Epithelial cell of prostate (primary cell): ENCODE data around the gene NKTR.
"Not testable (repeated sequence)": the region's sequence is repeated elsewhere in the genome, so short reads cannot be mapped to it uniquely, and the experiment has no call there.

Source experiments
- DNase-seq: peaks from one replicate; pipeline ENCODE4 v3.0.0-alpha.2; 2011; ENCODE audit warnings: low read depth, low spot score
- H3K27ac ChIP-seq: fragments of 450-650 bp; 2 replicates; pipeline ENCODE4 v1.5.1; 2017; ENCODE audit warnings: mild to moderate bottlenecking

NKTR gene

GRCh38 chr3:42593635-42594034 is 6.9 kb upstream of the NKTR start:
- no peak overlapping the region for H3K27ac ChIP-seq
- no peak for DNase-seq

DNA sequence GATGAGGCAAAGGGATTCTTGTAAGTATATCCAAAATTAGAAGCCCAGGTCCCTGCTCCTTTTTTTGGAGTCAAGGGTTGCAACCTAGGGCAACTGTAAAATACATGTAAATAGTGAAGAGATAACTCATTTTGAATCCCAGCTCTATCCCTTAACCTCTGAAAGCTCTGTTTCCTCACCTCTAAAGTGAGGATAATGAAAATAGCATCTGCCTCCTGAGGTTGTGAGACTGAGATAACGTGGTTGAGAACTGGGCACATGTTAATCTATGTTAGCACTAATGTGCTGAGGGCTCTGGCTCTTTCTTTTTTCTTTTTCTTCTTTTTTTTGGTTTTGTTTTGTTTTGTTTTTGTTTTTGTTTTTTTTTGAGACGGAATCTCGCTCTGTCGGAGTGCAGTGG is 4.8 kb upstream of the NKTR start:
- no peak for DNase-seq

GRCh38 chr3:42597098-42597497 is 3.4 kb upstream of the NKTR start:
- DNase-seq, H3K27ac ChIP-seq: not testable (repeated sequence)

More for the DNA sequence above, 4.8 kb upstream of the NKTR start:
- no peak overlapping the region for H3K27ac ChIP-seq

- no peak for DNase-seq
- peak overlapping the region; percentile 90 for H3K27ac ChIP-seq
These were observed 631 bp downstream of the NKTR start for GRCh38 chr3:42600958-42601675.

GRCh38 chr3:42601896-42602581 is 1.6 kb downstream of the NKTR start:
- no peak for DNase-seq
- peak overlapping the region; percentile 90 for H3K27ac ChIP-seq

GRCh38 chr3:42602961-42603360 is 2.5 kb downstream of the NKTR start:
- DNase-seq = no peak
- H3K27ac ChIP-seq = peak overlapping the region; percentile 90

DNA sequence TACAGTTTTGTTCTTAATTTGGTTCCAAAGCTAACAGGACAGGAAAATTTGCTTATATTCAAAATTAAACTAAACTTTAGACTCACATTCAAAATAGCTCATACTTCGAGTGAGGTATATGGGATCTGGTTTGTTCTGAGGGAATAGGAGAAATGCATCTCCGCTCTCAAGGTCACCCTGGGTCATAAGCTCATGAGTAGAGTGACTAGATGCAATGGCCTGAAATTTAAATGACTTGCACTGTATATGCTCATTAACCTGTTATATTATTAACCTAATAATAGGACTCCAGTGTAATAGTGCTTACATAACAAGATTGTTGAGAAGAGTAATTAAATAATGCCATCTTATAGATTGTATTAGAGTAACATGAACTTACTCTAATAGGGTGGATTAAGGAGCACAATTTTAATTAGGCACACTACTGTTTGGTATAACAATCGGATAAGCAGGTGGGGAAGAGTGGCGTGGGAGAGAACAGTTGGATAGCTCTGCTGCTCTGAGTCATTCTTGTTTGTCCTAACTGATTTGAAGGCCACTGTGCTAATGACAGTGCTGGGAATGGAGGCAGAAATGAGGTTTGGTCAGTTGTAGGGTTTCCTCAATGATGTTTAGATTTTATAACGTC is 5.2 kb downstream of the NKTR start:
- no peak for DNase-seq
- no peak overlapping the region for H3K27ac ChIP-seq

GRCh38 chr3:42608581-42608980 is 8.1 kb downstream of the NKTR start:
- DNase-seq = no peak
- H3K27ac ChIP-seq = no peak overlapping the region

DNA sequence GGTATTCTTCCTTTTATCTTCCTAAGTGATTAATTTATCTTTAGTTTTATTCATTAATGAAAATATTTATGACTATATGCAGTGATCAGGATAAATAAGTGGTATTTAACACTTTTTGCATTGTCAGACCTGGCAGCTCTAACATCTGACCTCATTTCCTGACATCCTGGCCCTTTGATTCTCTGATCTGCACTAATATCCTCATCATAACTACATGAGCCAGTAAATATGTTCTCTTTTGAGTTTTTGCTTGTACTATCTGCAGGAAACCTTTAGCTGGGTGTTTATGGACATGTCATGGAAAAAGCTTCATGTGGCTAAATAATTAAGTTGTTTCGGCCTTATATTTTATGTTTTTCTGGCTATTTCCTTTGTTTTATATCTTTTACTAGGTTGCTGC is 10.5 kb downstream of the NKTR start:
- no peak overlapping the region for H3K27ac ChIP-seq

GRCh38 chr3:42612217-42612616 is 11.7 kb downstream of the NKTR start:
- DNase-seq = no peak

More for the DNA sequence above, 10.5 kb downstream of the NKTR start:
- no peak for DNase-seq

GRCh38 chr3:42612928-42613327 is 12.4 kb downstream of the NKTR start:
- DNase-seq = no peak
- H3K27ac ChIP-seq = no peak overlapping the region

More at GRCh38 chr3:42612217-42612616, 11.7 kb downstream of the NKTR start:
- no peak overlapping the region for H3K27ac ChIP-seq

- no peak overlapping the region for H3K27ac ChIP-seq
- DNase-seq = no peak
These were observed 13.0 kb downstream of the NKTR start for GRCh38 chr3:42613462-42613861.

DNA sequence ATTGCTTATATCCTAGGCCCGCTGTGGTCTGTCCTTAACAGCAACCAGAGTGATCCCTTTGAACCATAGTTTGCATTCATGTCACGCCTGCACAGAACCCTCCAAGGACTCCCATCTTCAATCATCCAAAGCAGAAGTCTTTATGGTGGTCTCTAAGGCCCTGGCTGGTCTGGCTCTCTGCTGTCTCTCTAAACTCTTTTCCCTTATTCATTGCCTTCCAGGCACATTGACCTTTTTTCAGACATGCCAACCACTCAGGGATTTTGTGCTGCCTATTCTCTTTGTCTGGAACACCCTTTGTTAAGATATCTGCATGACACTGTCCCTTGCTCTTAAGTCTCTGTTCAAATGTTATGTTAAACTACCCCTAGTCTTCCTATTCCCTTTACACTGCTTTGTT is 31.1 kb downstream of the NKTR start:
- no peak for DNase-seq
- H3K27ac ChIP-seq = no peak overlapping the region

GRCh38 chr3:42632146-42632545 is 31.7 kb downstream of the NKTR start:
- H3K27ac ChIP-seq = no peak overlapping the region
- no peak for DNase-seq

DNA sequence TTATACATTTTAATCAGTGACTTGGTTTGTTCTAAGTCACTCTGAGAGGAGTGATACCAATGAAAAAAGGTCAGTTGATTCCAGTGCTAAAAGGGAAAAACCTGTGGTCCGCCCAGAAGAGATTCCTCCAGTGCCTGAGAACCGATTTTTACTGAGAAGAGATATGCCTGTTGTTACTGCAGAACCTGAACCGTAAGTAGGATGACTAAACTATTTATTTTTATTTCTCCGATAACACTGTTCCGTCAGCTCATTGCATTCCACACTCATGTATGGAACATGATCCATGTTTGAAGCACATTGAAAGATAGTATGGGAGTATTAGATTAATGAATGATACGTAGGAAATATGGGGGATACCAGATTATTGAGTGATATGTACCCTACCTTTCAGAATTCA is 33.1 kb downstream of the NKTR start:
- DNase-seq = no peak
- H3K27ac ChIP-seq = no peak overlapping the region

- no peak overlapping the region for H3K27ac ChIP-seq
- no peak for DNase-seq
These were observed 34.6 kb downstream of the NKTR start for GRCh38 chr3:42635111-42635510.

DNA sequence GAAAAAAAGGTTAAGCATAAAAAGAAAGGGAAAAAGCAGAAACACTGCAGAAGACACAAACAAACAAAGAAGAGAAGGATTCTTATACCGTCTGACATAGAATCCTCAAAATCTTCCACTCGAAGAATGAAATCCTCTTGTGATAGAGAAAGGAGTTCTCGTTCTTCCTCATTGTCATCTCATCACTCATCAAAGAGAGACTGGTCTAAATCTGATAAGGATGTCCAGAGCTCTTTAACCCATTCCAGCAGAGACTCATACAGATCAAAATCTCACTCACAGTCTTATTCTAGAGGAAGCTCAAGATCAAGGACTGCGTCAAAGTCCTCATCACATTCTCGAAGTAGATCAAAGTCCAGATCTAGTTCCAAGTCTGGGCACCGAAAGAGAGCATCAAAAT is 36.5 kb downstream of the NKTR start:
- H3K27ac ChIP-seq = no peak overlapping the region
- DNase-seq = no peak

DNA sequence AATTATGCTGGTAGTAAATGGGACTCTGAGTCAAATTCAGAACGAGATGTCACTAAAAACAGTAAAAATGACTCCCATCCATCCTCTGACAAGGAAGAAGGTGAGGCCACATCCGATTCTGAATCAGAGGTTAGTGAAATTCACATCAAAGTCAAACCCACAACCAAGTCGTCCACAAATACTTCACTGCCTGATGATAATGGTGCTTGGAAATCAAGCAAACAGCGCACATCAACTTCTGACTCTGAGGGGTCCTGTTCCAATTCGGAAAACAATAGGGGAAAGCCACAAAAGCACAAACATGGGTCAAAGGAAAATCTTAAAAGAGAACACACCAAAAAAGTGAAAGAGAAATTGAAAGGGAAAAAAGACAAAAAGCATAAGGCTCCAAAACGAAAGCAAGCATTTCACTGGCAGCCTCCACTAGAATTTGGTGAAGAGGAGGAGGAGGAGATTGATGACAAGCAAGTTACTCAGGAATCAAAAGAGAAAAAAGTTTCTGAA is 37.9 kb downstream of the NKTR start:
- H3K27ac ChIP-seq = no peak overlapping the region
- DNase-seq = no peak

DNA sequence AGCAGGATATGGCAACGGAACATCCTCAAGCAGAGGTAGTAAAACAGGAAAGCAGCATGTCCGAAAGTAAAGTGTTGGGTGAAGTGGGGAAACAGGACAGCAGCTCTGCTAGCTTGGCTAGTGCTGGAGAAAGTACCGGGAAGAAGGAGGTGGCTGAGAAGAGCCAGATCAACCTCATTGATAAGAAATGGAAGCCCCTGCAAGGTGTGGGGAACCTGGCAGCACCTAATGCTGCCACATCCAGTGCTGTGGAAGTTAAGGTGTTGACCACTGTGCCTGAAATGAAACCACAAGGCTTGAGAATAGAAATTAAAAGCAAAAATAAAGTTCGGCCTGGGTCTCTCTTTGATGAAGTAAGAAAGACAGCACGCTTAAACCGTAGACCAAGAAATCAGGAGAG is 38.7 kb downstream of the NKTR start:
- no peak for DNase-seq
- H3K27ac ChIP-seq = no peak overlapping the region

DNA sequence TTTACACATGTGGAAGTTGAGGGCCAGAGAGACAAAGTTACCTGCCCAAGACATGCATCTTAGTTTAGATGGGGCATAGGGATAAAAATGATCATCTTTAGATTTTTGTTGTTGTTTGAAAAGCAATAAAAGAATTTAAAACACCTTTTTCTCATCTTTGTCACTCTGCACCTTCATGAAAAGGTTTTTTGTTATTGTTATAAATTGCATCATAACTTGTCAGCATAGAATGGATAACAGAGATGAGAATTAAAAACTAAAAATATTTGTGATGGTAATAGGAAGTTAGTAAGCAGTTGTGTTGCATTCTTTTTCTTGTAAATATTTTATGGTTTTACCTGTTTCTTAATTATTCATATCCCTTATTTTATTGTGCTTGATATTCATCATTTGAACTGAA is 39.6 kb downstream of the NKTR start:
- peak overlapping the region; percentile 42 for H3K27ac ChIP-seq

GRCh38 chr3:42640771-42641370 is 40.4 kb downstream of the NKTR start:
- H3K27ac ChIP-seq = peak overlapping the region; percentile 42
- DNase-seq = no peak

More for the DNA sequence above, 39.6 kb downstream of the NKTR start:
- no peak for DNase-seq
